ENCODE data around the gene SHC2.

SHC2 gene

GRCh38 chr19:370641-371330 lies 90.0 kb downstream of the SHC2 start:
- no peak for DNase-seq

GRCh38 chr19:369876-370275 lies 91.0 kb downstream of the SHC2 start:
- no peak for DNase-seq

- no peak for DNase-seq
Observed at GRCh38 chr19:369256-369655, 91.6 kb downstream of the SHC2 start.

- DNase-seq: no peak
Observed at GRCh38 chr19:368630-369024, 92.2 kb downstream of the SHC2 start.

DNA sequence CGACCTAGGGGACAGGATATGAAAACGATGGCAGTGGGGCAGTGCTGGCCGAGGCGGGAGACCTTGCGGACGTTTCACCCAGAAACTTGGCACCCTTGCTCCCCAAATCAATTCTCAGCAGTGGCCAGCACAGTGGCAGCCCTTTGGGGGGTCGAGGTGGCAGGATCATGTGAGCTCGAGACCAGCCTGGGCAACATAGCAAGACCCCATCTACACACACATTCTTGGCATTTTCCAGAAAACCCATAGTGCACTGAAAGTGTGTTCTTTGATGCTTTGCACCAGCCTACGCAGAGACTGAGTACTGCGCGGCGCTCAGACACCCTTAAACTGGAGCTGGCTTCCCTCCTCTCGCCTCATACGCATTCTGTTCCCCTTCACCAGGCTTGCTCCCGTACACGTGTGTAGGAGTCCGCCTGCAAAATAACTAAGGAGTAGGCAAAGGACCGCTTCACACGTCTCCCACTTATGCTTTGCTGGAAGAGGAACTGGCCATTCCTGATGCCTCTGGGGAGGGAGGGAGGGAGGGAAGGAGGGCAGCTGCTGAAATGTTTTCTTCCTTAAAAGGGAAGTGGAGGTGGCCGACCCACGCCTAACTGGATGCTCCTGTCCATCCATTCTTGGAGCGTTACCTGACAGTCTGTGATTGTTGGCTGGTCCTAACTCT lies 92.7 kb downstream of the SHC2 start:
- DNase-seq: no peak

DNA sequence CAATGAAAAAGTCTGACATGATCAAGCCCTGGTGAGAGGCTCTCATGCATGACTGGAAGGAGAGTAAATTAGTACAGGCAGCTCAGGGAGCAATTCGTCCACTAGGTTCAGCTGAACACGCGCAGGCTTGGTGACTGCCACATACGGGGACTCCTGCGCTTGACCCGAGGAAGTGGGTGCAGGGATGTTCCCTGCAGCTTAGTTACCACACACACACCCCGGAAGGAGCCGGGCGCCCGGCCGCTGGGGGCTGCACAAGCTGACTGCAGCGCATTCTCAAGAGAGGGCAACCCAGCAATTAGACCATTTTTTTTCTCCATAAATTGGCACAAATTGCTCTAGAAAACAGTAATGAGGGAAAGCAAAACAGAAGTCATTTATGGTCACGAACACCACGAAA lies 93.3 kb downstream of the SHC2 start:
- no peak for DNase-seq

DNA sequence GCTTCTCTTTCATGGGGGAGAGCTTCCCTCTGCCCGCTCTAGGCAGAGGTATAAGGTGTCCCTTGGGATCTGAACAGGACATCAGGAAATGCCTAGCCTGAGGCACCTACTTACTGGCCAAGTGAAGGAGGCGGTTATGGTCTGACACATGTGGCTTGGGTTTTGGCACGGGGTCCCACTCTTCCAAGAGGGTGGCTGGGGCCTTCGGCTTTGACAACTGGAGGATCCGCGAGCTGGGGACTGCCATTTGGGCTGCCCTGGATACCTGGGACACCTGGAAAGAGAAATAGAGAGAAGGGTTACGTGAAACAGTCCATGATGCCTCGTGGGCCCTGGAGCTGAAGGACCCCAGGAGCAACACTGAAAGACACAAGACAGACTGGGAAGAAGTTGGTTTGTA lies 93.9 kb downstream of the SHC2 start:
- no peak for DNase-seq
